ENCODE measurements around the gene MED16. TPM values are rescaled to one million over a fixed set of nuclear protein-coding genes. Genes with fewer than 3 reads are reported as not detected.

Gene MED16
- total and polyA plus RNA-seq, 10 of the 15 experiments (the other 5 are each of a cell fraction or from before 2014, with no cell fraction given) = 0.56 to 51.1 (median 13.6) TPM

- Histone ChIP-seq H3K36me3 (ENCODE audit: control insufficient read depth in 2 of 2, insufficient read depth in 2 of 2, low read length in 1 of 2) (no peaks in the 10 kb centered on the region; a peak in 1 of 4 replicates), H3K9ac (ENCODE audit: control insufficient read depth, insufficient read depth, low read length) (no peak overlapping the region), H3K4me3 (no peak overlapping the region), H3K4me2 (ENCODE audit: control insufficient read depth, insufficient read depth) (no peak overlapping the region), H3K4me1 (ENCODE audit: control insufficient read depth, insufficient read depth, low read length) (peaks cover 10% of the 10 kb centered on the region), H2AFZ (ENCODE audit: control insufficient read depth, low read depth, low read length) (no peak overlapping the region), H3K9me3 (replicated peaks; ENCODE audit: control insufficient read depth, insufficient read depth, low read length) (no peaks in the 10 kb centered on the region), H3K27me3 (replicated peaks in 1 of 2; ENCODE audit: control insufficient read depth in 2 of 2, insufficient read depth in 2 of 2, low read length in 1 of 2) (no peaks in the 10 kb centered on the region), H3K27ac (ENCODE audit: control insufficient read depth, insufficient read depth) (no peak overlapping the region), H3K79me2 (ENCODE audit: control insufficient read depth, insufficient read depth, low read length) (no peaks in the 10 kb centered on the region), H4K20me1 (ENCODE audit: control insufficient read depth, insufficient read depth) (no peaks in the 10 kb centered on the region)
- RAD21 ChIA-PET (ENCODE audit: unreplicated experiment) = no interaction called here
- SMC1A ChIA-PET (ENCODE audit: uncharacterized antibody, unreplicated experiment) = no interaction called here
- in situ Hi-C loops (cut with MboI) = no loop called here
- 0 out of 2 replicates have a peak, but pooled peaks have one; percentile 29 for TF ChIP-seq POLR2A (IDR thresholded peaks at IDR 0.05; ENCODE audit: low read depth, low read length)
- no peak for TF ChIP-seq MXI1 (IDR thresholded peaks at IDR 0.05; ENCODE audit: low read depth, low read length)
- no peak for TF ChIP-seq SMARCA5 (IDR thresholded peaks at IDR 0.05)
- no peak for TF ChIP-seq HDAC2 (IDR thresholded peaks at IDR 0.05)
- intact Hi-C loops (cut with micrococcal nuclease; ENCODE audit: unreplicated experiment) = no loop called here
- 92% methylated on average over 24 of the region's 38 CpGs for WGBS (ENCODE audit: insufficient coverage, insufficient replicate concordance, low lambda C conversion rate, missing lambda C conversion rate)
- FAIRE-seq = no peak
- no peak for ATAC-seq
- no peak for DNase-seq (ENCODE audit: low read depth, low spot score)
- no TSS peak for BruUV-seq (replicated peaks)
- CTCF ChIA-PET = interaction anchor here (0.8 kb wide), 1 partner anchor 32 kb away, joined by 3 read pairs; no protein-coding TSS in a partner anchor
- POLR2A ChIA-PET = no interaction called here
Observed at GRCh38 chr19:866769-867300, 26.2 kb downstream of the MED16 start.

DNA sequence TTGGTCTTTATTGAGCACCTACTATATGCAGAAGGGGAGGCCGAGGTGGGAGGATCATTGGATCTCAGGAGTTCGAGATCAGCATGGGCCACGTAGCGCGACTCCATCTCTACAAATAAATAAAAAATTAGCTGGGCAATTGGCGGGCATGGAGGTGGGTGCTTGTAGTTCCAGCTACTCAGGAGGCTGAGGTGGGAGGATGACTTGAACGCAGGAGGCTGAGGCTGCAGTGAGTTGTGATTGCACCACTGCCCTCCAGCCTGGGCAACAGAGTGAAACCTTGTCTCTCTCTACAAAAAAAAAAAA, 29.7 kb downstream of the MED16 start:
- intact Hi-C loops (cut with micrococcal nuclease; ENCODE audit: unreplicated experiment) = loop anchor here (2.0 to 5.0 kb wide), 3 partner anchors 92 to 134 kb away; partner anchors contain the start of gene WDR18
- ChIA-PET SMC1A (ENCODE audit: uncharacterized antibody, unreplicated experiment) (interaction anchor here (0.9 to 3.1 kb wide), 10 partner anchors 30 to 121 kb away, joined by 5 to 18 read pairs (median 12); partner anchors contain the start of genes KISS1R, MED16, RNU6-9 and WDR18), POLR2A (interaction anchor here (0.5 to 1.6 kb wide), 9 partner anchors 15 to 406 kb away, joined by 3 to 6 read pairs (median 3); partner anchors contain the start of gene CIRBP), RAD21 (ENCODE audit: unreplicated experiment) (interaction anchor here (0.8 to 4.5 kb wide), 14 partner anchors 14 to 200 kb away, joined by 3 to 46 read pairs (median 8); partner anchors contain the start of genes KISS1R, MED16, RNF126 and RNU6-9), CTCF (interaction anchor here (0.6 to 2.8 kb wide), 23 partner anchors 8 to 378 kb away, joined by 3 to 50 read pairs (median 5); partner anchors contain the start of genes ARHGAP45, ATP5F1D, KISS1R and MED16)
- Histone ChIP-seq H3K4me2 (ENCODE audit: control insufficient read depth, insufficient read depth) (peak overlapping the region; percentile 66), H3K4me3 (no peak overlapping the region), H3K36me3 (ENCODE audit: control insufficient read depth in 2 of 2, insufficient read depth in 2 of 2, low read length in 1 of 2) (no peaks in the 10 kb centered on the region), H3K9ac (ENCODE audit: control insufficient read depth, insufficient read depth, low read length) (no peak overlapping the region), H3K27ac (ENCODE audit: control insufficient read depth, insufficient read depth) (no peak overlapping the region), H3K9me3 (replicated peaks; ENCODE audit: control insufficient read depth, insufficient read depth, low read length) (no peaks in the 10 kb centered on the region), H2AFZ (ENCODE audit: control insufficient read depth, low read depth, low read length) (no peak overlapping the region), H3K4me1 (ENCODE audit: control insufficient read depth, insufficient read depth, low read length) (peaks cover 10% of the 10 kb centered on the region), H3K79me2 (ENCODE audit: control insufficient read depth, insufficient read depth, low read length) (no peaks in the 10 kb centered on the region), H3K27me3 (replicated peaks in 1 of 2; ENCODE audit: control insufficient read depth in 2 of 2, insufficient read depth in 2 of 2, low read length in 1 of 2) (no peaks in the 10 kb centered on the region; a peak in 1 of 4 replicates), H4K20me1 (ENCODE audit: control insufficient read depth, insufficient read depth) (no peaks in the 10 kb centered on the region)
- TF ChIP-seq, protein P1, sequence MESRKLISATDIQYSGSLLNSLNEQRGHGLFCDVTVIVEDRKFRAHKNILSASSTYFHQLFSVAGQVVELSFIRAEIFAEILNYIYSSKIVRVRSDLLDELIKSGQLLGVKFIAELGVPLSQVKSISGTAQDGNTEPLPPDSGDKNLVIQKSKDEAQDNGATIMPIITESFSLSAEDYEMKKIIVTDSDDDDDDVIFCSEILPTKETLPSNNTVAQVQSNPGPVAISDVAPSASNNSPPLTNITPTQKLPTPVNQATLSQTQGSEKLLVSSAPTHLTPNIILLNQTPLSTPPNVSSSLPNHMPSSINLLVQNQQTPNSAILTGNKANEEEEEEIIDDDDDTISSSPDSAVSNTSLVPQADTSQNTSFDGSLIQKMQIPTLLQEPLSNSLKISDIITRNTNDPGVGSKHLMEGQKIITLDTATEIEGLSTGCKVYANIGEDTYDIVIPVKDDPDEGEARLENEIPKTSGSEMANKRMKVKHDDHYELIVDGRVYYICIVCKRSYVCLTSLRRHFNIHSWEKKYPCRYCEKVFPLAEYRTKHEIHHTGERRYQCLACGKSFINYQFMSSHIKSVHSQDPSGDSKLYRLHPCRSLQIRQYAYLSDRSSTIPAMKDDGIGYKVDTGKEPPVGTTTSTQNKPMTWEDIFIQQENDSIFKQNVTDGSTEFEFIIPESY (IDR thresholded peaks at IDR 0.05) = no peak
- TF ChIP-seq SRF (IDR thresholded peaks at IDR 0.05; ENCODE audit: low read depth in 2 of 2, low read length in 2 of 2) (no peak), RFX5 (IDR thresholded peaks at IDR 0.05; ENCODE audit: low read depth, low read length) (no peak), ATF2 (IDR thresholded peaks at IDR 0.05; ENCODE audit: low read length) (no peak), PAX5 (IDR thresholded peaks at IDR 0.05; ENCODE audit: borderline replicate concordance, low read depth, low read length) (no peak), MTA2 (IDR thresholded peaks at IDR 0.05; ENCODE audit: low read depth) (no peak), SKIL (IDR thresholded peaks at IDR 0.05; ENCODE audit: low read depth, poor library complexity, severe bottlenecking) (no peak)
- WGBS (ENCODE audit: insufficient coverage, insufficient replicate concordance, low lambda C conversion rate, missing lambda C conversion rate) = 60% methylated on average over 7 of the region's 7 CpGs
- in situ Hi-C loops (cut with MboI) = no loop called here
- ATAC-seq = no peak
- BruUV-seq (replicated peaks) = no TSS peak
- DNase-seq (ENCODE audit: low read depth, low spot score) = no peak
- FAIRE-seq = no peak
